ENCODE measurements around the gene KRTAP2-4.
"Not testable (repeated sequence)": the region's sequence is repeated elsewhere in the genome, so short reads cannot be mapped to it uniquely, and the experiment has no call there.

KRTAP2-4 gene

GRCh38 chr17:41065829-41066624 is at the start of gene KRTAP2-4:
KRTAP2-4 (minus strand) TSS chr17:41065879; CDS start chr17:41065845, 34 bp downstream.
- H3K9me3 Mint-ChIP-seq = no peaks in the 10 kb centered on the region
- H3K27ac Mint-ChIP-seq = no peak within 1 kb of the TSS
- H3K36me3 Mint-ChIP-seq = no peaks in the 10 kb centered on the region
- ATAC-seq = no peak
- no peak within 1 kb of the TSS for H3K4me3 Mint-ChIP-seq
- H3K27me3 Mint-ChIP-seq = peaks cover 7% of the 10 kb centered on the region
- H3K4me1 Mint-ChIP-seq = no peaks in the 10 kb centered on the region

GRCh38 chr17:41111151-41111885 is 45.6 kb upstream of the KRTAP2-4 start:
- peaks cover 17% of the 10 kb centered on the region for H3K4me1 Mint-ChIP-seq
- H3K27ac Mint-ChIP-seq = no peak overlapping the region
- no peak overlapping the region for H3K4me3 Mint-ChIP-seq
- ATAC-seq = no peak
- peaks cover 2% of the 10 kb centered on the region for H3K27me3 Mint-ChIP-seq
- peaks cover 3% of the 10 kb centered on the region for H3K9me3 Mint-ChIP-seq
- H3K36me3 Mint-ChIP-seq = peaks cover 7% of the 10 kb centered on the region

- ATAC-seq = peak; percentile 76
- Mint-ChIP-seq H3K4me3 (peak overlapping the region; percentile 11), H3K4me1 (peaks cover 16% of the 10 kb centered on the region), H3K27me3 (peaks cover 11% of the 10 kb centered on the region)
- not testable (repeated sequence) for H3K36me3 Mint-ChIP-seq, H3K27ac Mint-ChIP-seq, H3K9me3 Mint-ChIP-seq
Measured at GRCh38 chr17:41108728-41109386, 43.2 kb upstream of the KRTAP2-4 start.

GRCh38 chr17:41107941-41108450 is 42.3 kb upstream of the KRTAP2-4 start:
- Mint-ChIP-seq H3K4me1 (peaks cover 16% of the 10 kb centered on the region), H3K27ac (no peak overlapping the region), H3K36me3 (peaks cover 7% of the 10 kb centered on the region), H3K27me3 (peaks cover 11% of the 10 kb centered on the region), H3K4me3 (no peak overlapping the region), H3K9me3 (peaks cover 3% of the 10 kb centered on the region)
- ATAC-seq = no peak

GRCh38 chr17:41105347-41105746 is 39.7 kb upstream of the KRTAP2-4 start, which contains the start of gene KRTAP4-9:
KRTAP4-9 (plus strand) TSS chr17:41105389; CDS start chr17:41105389, 0 bp downstream.
- not testable (repeated sequence) for H3K4me3 Mint-ChIP-seq, H3K9me3 Mint-ChIP-seq, H3K36me3 Mint-ChIP-seq, ATAC-seq, H3K27ac Mint-ChIP-seq
- Mint-ChIP-seq H3K27me3 (peaks cover 25% of the 10 kb centered on the region), H3K4me1 (peaks cover 16% of the 10 kb centered on the region)

GRCh38 chr17:41104386-41105038 is 38.8 kb upstream of the KRTAP2-4 start:
- H3K9me3 Mint-ChIP-seq, H3K4me3 Mint-ChIP-seq, H3K27ac Mint-ChIP-seq, H3K4me1 Mint-ChIP-seq, ATAC-seq, H3K36me3 Mint-ChIP-seq: not testable (repeated sequence)
- H3K27me3 Mint-ChIP-seq = peaks cover 33% of the 10 kb centered on the region

GRCh38 chr17:41103896-41104295 is 38.2 kb upstream of the KRTAP2-4 start:
- Mint-ChIP-seq H3K36me3 (no peaks in the 10 kb centered on the region), H3K27me3 (peaks cover 33% of the 10 kb centered on the region), H3K9me3 (no peaks in the 10 kb centered on the region), H3K27ac (no peak overlapping the region), H3K4me3 (no peak overlapping the region), H3K4me1 (peaks cover 7% of the 10 kb centered on the region)
- no peak for ATAC-seq

GRCh38 chr17:41101586-41102259 is 36.0 kb upstream of the KRTAP2-4 start, which contains the start of gene KRTAP4-16:
KRTAP4-16 (minus strand) TSS chr17:41102209; CDS start chr17:41102209, 0 bp downstream.
- Mint-ChIP-seq H3K27me3 (peaks cover 51% of the 10 kb centered on the region), H3K4me1 (no peaks in the 10 kb centered on the region), H3K36me3 (no peaks in the 10 kb centered on the region), H3K4me3 (no peak within 1 kb of the TSS), H3K9me3 (no peaks in the 10 kb centered on the region), H3K27ac (no peak within 1 kb of the TSS)
- ATAC-seq = no peak

GRCh38 chr17:41099682-41100480 is 34.2 kb upstream of the KRTAP2-4 start:
- H3K4me3 Mint-ChIP-seq, H3K27ac Mint-ChIP-seq, ATAC-seq: not testable (repeated sequence)

GRCh38 chr17:41098481-41098880 is 32.8 kb upstream of the KRTAP2-4 start:
- Mint-ChIP-seq H3K4me3 (no peak overlapping the region), H3K27ac (no peak overlapping the region)

More at GRCh38 chr17:41099682-41100480, 34.2 kb upstream of the KRTAP2-4 start:
- H3K36me3 Mint-ChIP-seq, H3K4me1 Mint-ChIP-seq, H3K9me3 Mint-ChIP-seq: not testable (repeated sequence)
- H3K27me3 Mint-ChIP-seq = peaks cover 57% of the 10 kb centered on the region

GRCh38 chr17:41098042-41098441 is 32.4 kb upstream of the KRTAP2-4 start, which contains the start of gene KRTAP4-8:
KRTAP4-8 (minus strand) TSS chr17:41098142; CDS start chr17:41098084, 58 bp downstream.
- H3K27me3 Mint-ChIP-seq = peaks cover 61% of the 10 kb centered on the region
- H3K4me3 Mint-ChIP-seq = no peak within 1 kb of the TSS
- H3K27ac Mint-ChIP-seq = no peak within 1 kb of the TSS
- H3K9me3 Mint-ChIP-seq = no peaks in the 10 kb centered on the region
- no peak for ATAC-seq
- no peaks in the 10 kb centered on the region for H3K4me1 Mint-ChIP-seq
- no peaks in the 10 kb centered on the region for H3K36me3 Mint-ChIP-seq

More at GRCh38 chr17:41098481-41098880, 32.8 kb upstream of the KRTAP2-4 start:
- no peak for ATAC-seq
- Mint-ChIP-seq H3K27me3 (peaks cover 61% of the 10 kb centered on the region), H3K9me3 (no peaks in the 10 kb centered on the region), H3K36me3 (no peaks in the 10 kb centered on the region), H3K4me1 (no peaks in the 10 kb centered on the region)

- Mint-ChIP-seq H3K27me3 (peaks cover 53% of the 10 kb centered on the region), H3K36me3 (no peaks in the 10 kb centered on the region), H3K4me1 (no peaks in the 10 kb centered on the region), H3K4me3 (no peak overlapping the region), H3K27ac (no peak overlapping the region), H3K9me3 (no peaks in the 10 kb centered on the region)
- no peak for ATAC-seq
Measured at GRCh38 chr17:41096055-41096454, 30.4 kb upstream of the KRTAP2-4 start.

GRCh38 chr17:41088760-41089352 is 23.2 kb upstream of the KRTAP2-4 start:
- not testable (repeated sequence) for H3K27ac Mint-ChIP-seq, H3K4me1 Mint-ChIP-seq, H3K4me3 Mint-ChIP-seq, ATAC-seq, H3K9me3 Mint-ChIP-seq, H3K36me3 Mint-ChIP-seq
- H3K27me3 Mint-ChIP-seq = peaks cover 12% of the 10 kb centered on the region

Data from stimulated activated memory B cell treated with anti-CD40 and anti-IgM and Interleukin-4, amounts not matched to agents 10 μg/mL and 1 μg/mL and 100 μg/mL, for 72 hours (primary cell).